Measurements from ENCODE around the gene ACKR2.

ACKR2 gene

DNA sequence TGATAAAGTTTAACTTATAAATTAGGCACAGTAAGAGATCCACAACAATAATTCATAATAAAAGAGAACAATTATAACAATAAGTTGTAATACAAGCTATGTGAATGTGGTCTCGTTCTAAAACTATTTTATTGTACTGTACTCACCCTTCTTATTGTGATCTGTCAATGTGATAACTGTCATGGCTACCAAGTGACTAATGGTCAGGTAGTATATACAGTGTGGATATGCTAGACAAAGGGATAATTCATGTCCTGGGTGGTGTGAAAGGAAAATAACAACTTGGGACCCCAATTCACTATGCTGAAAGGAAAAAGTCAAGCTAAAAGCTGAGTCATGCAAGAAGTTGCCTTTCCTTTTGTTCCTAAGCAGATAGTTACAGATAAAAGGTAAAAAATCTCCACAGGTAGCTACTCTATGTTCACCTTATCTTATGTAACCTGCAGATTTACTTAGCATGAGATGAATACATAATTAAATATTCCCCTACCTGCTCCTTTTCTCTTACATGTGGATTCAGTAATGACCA, 77.1 kb downstream of the ACKR2 start:
- DNase-seq (ENCODE audit: low read depth, low spot score) = no peak

GRCh38 chr3:42887084-42887483, 77.8 kb downstream of the ACKR2 start:
- no peak for DNase-seq (ENCODE audit: low read depth, low spot score)

- DNase-seq (ENCODE audit: low read depth, low spot score) = peak; percentile 68
Measured at GRCh38 chr3:42891042-42891441, 81.8 kb downstream of the ACKR2 start.

GRCh38 chr3:42892169-42892568, 82.9 kb downstream of the ACKR2 start:
- no peak for DNase-seq (ENCODE audit: low read depth, low spot score)

- DNase-seq (ENCODE audit: low read depth, low spot score) = no peak
Measured at GRCh38 chr3:42892807-42893206, 83.6 kb downstream of the ACKR2 start.

- DNase-seq (ENCODE audit: low read depth, low spot score) = no peak
Measured at GRCh38 chr3:42894698-42895579, 85.7 kb downstream of the ACKR2 start.

- DNase-seq (ENCODE audit: low read depth, low spot score) = no peak
Measured at GRCh38 chr3:42895580-42895868, 86.3 kb downstream of the ACKR2 start.

- DNase-seq (ENCODE audit: low read depth, low spot score) = no peak
Measured at GRCh38 chr3:42898896-42899675, 89.8 kb downstream of the ACKR2 start.

DNA sequence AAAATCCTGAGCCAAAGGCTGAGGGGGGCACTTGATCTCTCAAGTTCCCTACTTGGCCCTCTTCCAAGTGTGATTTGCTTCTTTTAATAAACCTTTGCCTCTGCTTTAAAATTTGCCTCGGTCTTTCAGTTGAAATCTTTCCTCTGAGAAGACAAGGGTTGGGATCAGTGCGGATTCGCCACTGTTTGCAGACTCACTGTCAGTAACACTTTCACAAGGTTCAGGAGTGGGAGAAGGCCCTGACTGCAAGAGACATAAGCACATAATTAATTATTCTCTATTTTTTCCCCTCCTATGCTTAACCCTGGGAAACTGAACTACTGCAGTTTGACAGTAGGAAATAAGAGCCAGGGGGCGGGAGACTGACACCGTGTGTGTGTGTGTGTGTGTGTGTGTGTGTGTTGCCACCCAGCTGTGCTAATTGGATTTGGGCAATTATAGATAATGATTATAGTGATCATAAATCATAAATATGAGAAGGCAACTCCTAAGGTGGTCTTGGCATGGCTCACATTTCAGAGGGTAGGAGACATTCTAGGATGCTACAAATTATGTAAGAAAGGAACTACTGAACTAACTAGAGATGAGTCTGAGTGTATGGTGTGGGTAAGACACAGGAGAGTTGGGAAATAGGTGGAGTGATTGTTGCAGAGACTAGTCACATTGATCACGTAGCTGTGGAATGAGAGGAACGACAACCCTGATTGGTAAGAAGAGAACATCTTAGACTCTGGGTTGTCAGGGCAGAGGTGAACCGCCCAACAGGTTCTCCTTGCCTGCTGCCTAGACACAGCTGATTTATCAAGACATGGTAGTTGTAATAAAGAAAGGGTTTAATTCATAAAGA, 91.2 kb downstream of the ACKR2 start:
- no peak for DNase-seq (ENCODE audit: low read depth, low spot score)

- DNase-seq (ENCODE audit: low read depth, low spot score) = no peak
Measured at GRCh38 chr3:42901073-42901415, 91.8 kb downstream of the ACKR2 start.

GRCh38 chr3:42902257-42902656, 93.0 kb downstream of the ACKR2 start:
- DNase-seq (ENCODE audit: low read depth, low spot score) = no peak

DNA sequence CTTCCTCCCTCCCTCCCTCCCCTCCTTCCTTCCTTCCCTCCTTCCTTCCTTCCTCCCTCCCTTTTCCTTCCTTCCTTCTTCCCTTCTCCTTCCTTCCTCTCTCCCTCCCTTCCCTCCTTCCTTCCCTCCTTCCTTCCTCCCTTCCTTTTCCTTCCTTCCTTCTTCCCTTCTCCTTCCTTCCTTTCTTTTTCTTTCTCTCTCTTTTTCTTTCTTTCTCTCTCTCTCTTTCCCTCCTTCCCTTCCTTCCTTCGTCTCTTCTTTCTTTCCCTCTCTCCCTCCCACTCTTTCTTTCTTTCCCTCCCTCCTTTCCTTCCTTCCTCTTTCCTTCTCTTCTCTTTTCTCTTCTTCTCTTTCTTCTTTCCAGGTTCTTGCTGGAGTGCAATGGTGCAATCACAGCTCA, 94.8 kb downstream of the ACKR2 start:
- no peak for DNase-seq (ENCODE audit: low read depth, low spot score)

DNA sequence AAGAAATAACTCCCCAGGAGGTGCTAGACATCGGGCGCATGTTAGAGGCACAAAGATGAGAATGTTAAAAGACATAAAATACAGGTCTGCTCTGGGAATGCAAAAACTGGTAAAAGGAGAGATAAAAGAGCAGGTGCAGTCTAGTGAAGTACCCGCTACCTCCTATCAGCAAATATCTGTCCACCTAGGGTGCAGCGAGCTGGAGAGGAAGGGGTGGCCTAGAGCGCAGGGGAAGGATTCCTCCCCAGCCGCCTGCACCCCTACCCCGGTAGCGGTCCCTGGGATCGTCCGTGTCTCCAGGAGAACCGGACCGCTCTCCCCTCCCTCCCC, 96.5 kb downstream of the ACKR2 start:
- no peak for DNase-seq (ENCODE audit: low read depth, low spot score)

DNA sequence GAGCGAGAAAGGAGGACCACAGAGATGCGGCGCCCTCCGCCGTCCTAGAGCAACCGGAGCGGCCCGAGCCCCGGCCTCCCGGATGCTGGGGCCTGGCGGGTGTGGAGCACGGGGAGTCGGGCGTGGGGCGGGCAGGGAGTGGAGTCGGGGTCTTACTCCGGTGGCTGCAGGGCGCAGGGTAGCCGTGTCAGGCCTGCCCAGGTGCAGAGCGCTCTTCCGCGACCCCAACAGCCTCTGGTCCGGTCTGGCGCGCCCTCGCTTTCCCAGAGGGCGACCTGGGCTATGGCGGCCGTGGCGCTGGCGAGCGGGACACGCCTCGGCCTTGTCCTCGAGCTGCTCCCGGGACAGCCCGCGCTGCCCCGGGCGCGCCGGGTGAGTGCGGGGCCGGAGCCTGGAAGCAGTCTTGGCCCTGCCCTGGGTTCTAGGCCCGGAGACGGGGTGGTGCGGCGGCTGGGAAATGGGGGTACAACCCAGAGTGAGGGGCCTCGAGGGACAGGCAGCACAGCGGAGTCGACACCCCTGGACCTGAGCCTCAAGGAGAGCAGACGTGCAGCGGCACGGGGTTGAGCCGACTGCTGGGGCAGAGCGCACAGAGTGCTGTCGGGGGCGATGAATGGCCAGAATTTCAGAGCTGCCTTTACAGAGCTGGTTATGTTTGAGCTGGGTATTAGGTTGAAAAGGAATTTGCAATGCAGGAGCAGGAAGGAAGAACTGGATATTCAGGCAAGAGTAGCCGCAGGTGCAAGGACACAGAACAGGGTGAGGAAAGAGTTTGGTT, 97.0 kb downstream of the ACKR2 start, which contains the start of gene ZNF662:
Gene ZNF662, plus strand, starts transcription at position 73 of the 778 bp plus-strand sequence. CDS start 1,973 bp downstream, outside the sequence.
- no peak for DNase-seq (ENCODE audit: low read depth, low spot score)

GRCh38 chr3:42906848-42907183, 97.6 kb downstream of the ACKR2 start:
- DNase-seq (ENCODE audit: low read depth, low spot score) = no peak

GRCh38 chr3:42908675-42909074, 99.4 kb downstream of the ACKR2 start:
- no peak for DNase-seq (ENCODE audit: low read depth, low spot score)

GRCh38 chr3:42911551-42911950, 102.3 kb downstream of the ACKR2 start:
- no peak for DNase-seq (ENCODE audit: low read depth, low spot score)

GRCh38 chr3:42914771-42915515, 105.7 kb downstream of the ACKR2 start:
- no peak for DNase-seq (ENCODE audit: low read depth, low spot score)

Measured in iPS DF 19.7 (cell line).